B cell (primary cell): Measurements from ENCODE around the gene GALR3. TPM values are rescaled to one million over a fixed set of nuclear protein-coding genes. Genes with fewer than 3 reads are reported as not detected.
"Not testable (repeated sequence)": the region's sequence is repeated elsewhere in the genome, so short reads cannot be mapped to it uniquely, and the experiment has no call there.

ENCODE experiments used
- ATAC-seq: fragments of 200-7000 bp; cut with Tn5 transposase; one replicate; pipeline ENCODE4 v1.10.0; 2021; ENCODE audit warnings: low read depth, mild to moderate bottlenecking, moderate number of reproducible peaks, moderate library complexity
- CTCF ChIA-PET: fragments of 350-600 bp; sonication (Branson Sonifier 250); formaldehyde crosslinking; loops from one replicate; lab custom pipeline; 2021; ENCODE audit warnings: antibody characterized with exemption, inconsistent platforms; lab: Charles Lee
- POLR2A ChIA-PET: fragments of 350-600 bp; sonication (Branson Sonifier 250); formaldehyde crosslinking; loops from one replicate; lab custom pipeline; 2021; ENCODE audit warnings: antibody characterized with exemption; lab: Charles Lee
- DNase-seq: peaks from one replicate; pipeline ENCODE4 v3.0.0; 2013
- H2AFZ ChIP-seq: 2 replicates; pipeline ENCODE4 v1.6.1; 2012; ENCODE audit warnings: mild to moderate bottlenecking, low read depth, low read length; ENCODE audit not compliant: insufficient read depth, poor library complexity, severe bottlenecking
- H3K27ac ChIP-seq, 2 donors: 1 replicate in 1 of 2; 2 replicates in 1 of 2; pipeline ENCODE4 v1.5.1; 2012 to 2013; ENCODE audit warnings: low read length in 2 of 2, mild to moderate bottlenecking in 2 of 2, moderate library complexity in 1 of 2
- H3K27me3 ChIP-seq, 4 experiments: fragments of 200-600 bp in 1 of 4; sonication (generic) in 1 of 4; replicated peaks in 1 of 4; 1 replicate in 2 of 4; 2 replicates in 2 of 4; pipeline versions ENCODE4 v1.6.1 to v1.7.0; 2013 to 2016; ENCODE audit warnings: low read length in 3 of 4, mild to moderate bottlenecking in 2 of 4, mixed read lengths in 1 of 4, moderate library complexity in 1 of 4; ENCODE audit not compliant: insufficient read depth in 4 of 4, control insufficient read depth in 3 of 4; ENCODE audit errors: control extremely low read depth in 1 of 4
- H3K36me3 ChIP-seq, 2 experiments: replicated peaks in 1 of 2; 1 replicate in 1 of 2; 2 replicates in 1 of 2; pipeline versions ENCODE4 v1.6.1 to v1.7.1; 2013; ENCODE audit warnings: low read length in 1 of 2; ENCODE audit not compliant: insufficient read depth in 2 of 2, control insufficient read depth in 1 of 2; ENCODE audit errors: control extremely low read depth in 1 of 2, extremely low read depth in 1 of 2
- H3K4me1 ChIP-seq, 2 donors: fragments of 200-600 bp in 1 of 2; sonication (generic) in 1 of 2; 1 replicate in 1 of 2; 2 replicates in 1 of 2; pipeline versions ENCODE4 v1.5.1 to v1.6.1; 2013 to 2017; ENCODE audit warnings: low read length in 2 of 2; ENCODE audit not compliant: control insufficient read depth in 2 of 2, insufficient read depth in 2 of 2
- H3K4me2 ChIP-seq: replicated peaks from 2 replicates; pipeline ENCODE3; 2012; ENCODE audit warnings: mild to moderate bottlenecking, low read depth, low read length; ENCODE audit not compliant: poor library complexity, severe bottlenecking
- H3K4me3 ChIP-seq, 5 experiments: fragments of 200-600 bp in 1 of 5; sonication (generic) in 1 of 5; 1 replicate in 3 of 5; 2 replicates in 2 of 5; pipeline versions ENCODE4 v1.5.1 to v1.7.0; 2011 to 2016; ENCODE audit warnings: low read length in 4 of 5, mild to moderate bottlenecking in 4 of 5, low read depth in 2 of 5, control low read depth in 1 of 5, moderate library complexity in 1 of 5; ENCODE audit not compliant: insufficient read depth in 1 of 5; ENCODE audit errors: control extremely low read depth in 1 of 5, extremely low read depth in 1 of 5
- H3K79me2 ChIP-seq: fragments of 200-600 bp; sonication (generic); one replicate; pipeline ENCODE4 v1.6.0; 2016; ENCODE audit warnings: low read length; ENCODE audit not compliant: control insufficient read depth, insufficient read depth
- H3K9ac ChIP-seq: fragments of 200-600 bp; sonication (generic); 2 replicates; pipeline ENCODE4 v1.6.1; 2017; ENCODE audit warnings: mild to moderate bottlenecking, low read length, moderate library complexity
- H3K9me3 ChIP-seq, 3 donors: one replicate each; pipeline versions ENCODE4 v1.6.1 to v1.7.1; 2013; ENCODE audit warnings: low read length in 2 of 3; ENCODE audit not compliant: control insufficient read depth in 2 of 3, insufficient read depth in 1 of 3; ENCODE audit errors: control extremely low read depth in 1 of 3
- H4K20me1 ChIP-seq: 2 replicates; pipeline ENCODE4 v1.6.0; 2012; ENCODE audit warnings: mild to moderate bottlenecking, low read length; ENCODE audit not compliant: insufficient read depth, control insufficient read depth, poor library complexity, severe bottlenecking
- H3K27ac Mint-ChIP-seq: one replicate; pipeline ENCODE4 v1.8.0; 2021; ENCODE audit warnings: mixed read lengths
- H3K27me3 Mint-ChIP-seq: one replicate; pipeline ENCODE4 v1.8.0; 2021; ENCODE audit warnings: mixed read lengths
- H3K4me1 Mint-ChIP-seq: one replicate; pipeline ENCODE4 v1.8.0; 2021; ENCODE audit warnings: mixed read lengths
- H3K4me3 Mint-ChIP-seq: one replicate; pipeline ENCODE4 v1.8.0; 2021; ENCODE audit warnings: mixed read lengths
- H3K9me3 Mint-ChIP-seq: one replicate; pipeline ENCODE4 v1.8.0; 2022; ENCODE audit warnings: mixed read lengths; ENCODE audit not compliant: insufficient read depth
- EZH2 ChIP-seq: IDR thresholded peaks from 2 replicates; pipeline ENCODE4 v1.6.1; 2012; ENCODE audit warnings: borderline replicate concordance, low read depth, mild to moderate bottlenecking, moderate library complexity, low read length; ENCODE audit not compliant: insufficient read depth, poor library complexity, severe bottlenecking
- WGBS: methylation state at CpG from one replicate; pipeline ENCODE4 v1.1.5; 2013; ENCODE audit warnings: missing lambda C conversion rate; ENCODE audit not compliant: insufficient coverage; 5-methylcytosine and 5-hydroxymethylcytosine counted together
- intact Hi-C: fragments of 100-400 bp; cut with micrococcal nuclease; formaldehyde crosslinking; loops from one replicate; pipeline ENCODE4 v1.10.0; 2022
- polyA plus RNA-seq: library from polyadenylated mRNA; depleted of rRNA; stranded (reverse); fragments of >200 nt; gene quantifications from 2 replicates; pipeline ENCODE4 v1.2.3, GENCODE V29; 2012
- total RNA-seq, 2 donors: library from RNA; stranded (reverse); fragments of 120-200 nt in 1 of 2; gene quantifications; 1 replicate in 1 of 2; 2 replicates in 1 of 2; pipeline versions ENCODE4 v1.2.3 to v1.2.4, GENCODE V29; 2013 to 2022
- TF ChIP-seq, protein P1 (sequence below): fragments of 200-600 bp; IDR thresholded peaks from one replicate; pipeline ENCODE4 v1.8.0; 2022; ENCODE audit warnings: antibody characterized with exemption, mild to moderate bottlenecking

Gene GALR3
- total and polyA plus RNA-seq, 2 donors (not counting 1 experiment from before 2014, with no cell fraction given), result not detected

DNA sequence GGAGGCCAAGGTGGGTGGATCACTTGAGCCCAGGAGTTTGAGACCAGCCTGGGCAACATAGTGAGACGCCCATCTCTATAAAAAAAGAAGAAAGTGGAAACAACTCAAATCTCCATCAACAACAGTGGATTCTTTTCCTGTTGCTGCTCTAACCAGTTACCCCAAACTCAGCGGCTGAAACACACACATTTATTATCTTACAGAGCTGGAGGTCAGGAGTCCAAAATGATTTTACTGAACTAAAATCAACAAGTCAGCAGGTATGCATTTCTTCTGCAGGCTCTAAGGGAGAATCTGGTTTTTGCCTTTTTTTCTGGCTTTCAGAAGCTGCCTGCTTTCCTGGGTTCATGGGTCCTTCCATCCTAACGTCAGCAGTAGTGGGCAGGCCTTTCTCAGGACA, 27.1 kb upstream of the GALR3 start:
- H2AFZ ChIP-seq, result no peak overlapping the region
- no peak for ATAC-seq
- no peaks in the 10 kb centered on the region for H3K36me3 ChIP-seq
- ChIA-PET CTCF (no interaction called here), POLR2A (interaction anchor here (0.6 kb wide), 1 partner anchor 950 kb away, joined by 7 read pairs; no protein-coding TSS in a partner anchor)
- H3K4me3 ChIP-seq, result no peak overlapping the region
- H3K79me2 ChIP-seq, result no peaks in the 10 kb centered on the region
- Mint-ChIP-seq H3K4me1 (peaks cover 7% of the 10 kb centered on the region), H3K4me3 (no peak overlapping the region), H3K27ac (no peak overlapping the region), H3K27me3 (peaks cover 9% of the 10 kb centered on the region), H3K9me3 (no peaks in the 10 kb centered on the region)
- H3K9ac ChIP-seq, result no peak overlapping the region
- 87% methylated on average over 3 of the region's 3 CpGs for WGBS
- H3K27ac ChIP-seq, result no peak overlapping the region
- H3K9me3 ChIP-seq, result no peaks in the 10 kb centered on the region
- no peaks in the 10 kb centered on the region for H3K4me1 ChIP-seq
- no peak for DNase-seq
- peaks cover 0 to 3% (median 0%) of the 10 kb centered on the region in 4 experiments for H3K27me3 ChIP-seq
- TF ChIP-seq, protein P1, sequence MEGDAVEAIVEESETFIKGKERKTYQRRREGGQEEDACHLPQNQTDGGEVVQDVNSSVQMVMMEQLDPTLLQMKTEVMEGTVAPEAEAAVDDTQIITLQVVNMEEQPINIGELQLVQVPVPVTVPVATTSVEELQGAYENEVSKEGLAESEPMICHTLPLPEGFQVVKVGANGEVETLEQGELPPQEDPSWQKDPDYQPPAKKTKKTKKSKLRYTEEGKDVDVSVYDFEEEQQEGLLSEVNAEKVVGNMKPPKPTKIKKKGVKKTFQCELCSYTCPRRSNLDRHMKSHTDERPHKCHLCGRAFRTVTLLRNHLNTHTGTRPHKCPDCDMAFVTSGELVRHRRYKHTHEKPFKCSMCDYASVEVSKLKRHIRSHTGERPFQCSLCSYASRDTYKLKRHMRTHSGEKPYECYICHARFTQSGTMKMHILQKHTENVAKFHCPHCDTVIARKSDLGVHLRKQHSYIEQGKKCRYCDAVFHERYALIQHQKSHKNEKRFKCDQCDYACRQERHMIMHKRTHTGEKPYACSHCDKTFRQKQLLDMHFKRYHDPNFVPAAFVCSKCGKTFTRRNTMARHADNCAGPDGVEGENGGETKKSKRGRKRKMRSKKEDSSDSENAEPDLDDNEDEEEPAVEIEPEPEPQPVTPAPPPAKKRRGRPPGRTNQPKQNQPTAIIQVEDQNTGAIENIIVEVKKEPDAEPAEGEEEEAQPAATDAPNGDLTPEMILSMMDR, result no peak
- no peak for TF ChIP-seq EZH2
- no peaks in the 10 kb centered on the region for H4K20me1 ChIP-seq
- H3K4me2 ChIP-seq, result no peak overlapping the region
- intact Hi-C loops, result no loop called here

DNA sequence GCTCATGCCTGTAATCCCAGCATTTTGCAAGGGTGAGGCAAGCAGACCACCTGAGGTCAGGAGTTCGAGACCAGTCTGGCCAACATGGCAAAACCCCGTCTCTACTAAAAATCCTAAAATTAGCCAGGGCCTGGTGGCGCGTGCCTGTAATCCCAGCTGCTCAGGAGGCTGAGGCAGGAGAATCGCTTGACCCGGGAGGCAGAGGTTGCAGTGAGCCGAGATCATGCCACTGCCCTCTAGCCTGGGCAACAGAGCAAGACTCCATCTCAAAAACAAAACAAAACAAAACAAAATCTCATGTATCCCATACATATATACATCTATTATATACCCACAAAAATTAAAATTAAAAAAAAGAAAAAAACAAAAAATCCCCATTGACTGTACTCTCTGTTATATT, 25.9 kb upstream of the GALR3 start:
- peaks cover 13% of the 10 kb centered on the region for H3K27me3 Mint-ChIP-seq
- H3K4me1 Mint-ChIP-seq, H3K9me3 ChIP-seq, H2AFZ ChIP-seq, H3K4me3 ChIP-seq, H3K9ac ChIP-seq, H3K4me1 ChIP-seq, H3K4me3 Mint-ChIP-seq, H3K27ac Mint-ChIP-seq, POLR2A ChIA-PET, H3K79me2 ChIP-seq, intact Hi-C loops, H3K36me3 ChIP-seq, H3K9me3 Mint-ChIP-seq, ATAC-seq, H3K27ac ChIP-seq, H4K20me1 ChIP-seq, DNase-seq, H3K4me2 ChIP-seq: not testable (repeated sequence)
- CTCF ChIA-PET, result interaction anchor here (0.7 kb wide), 1 partner anchor 159 kb away, joined by 3 read pairs; no protein-coding TSS in a partner anchor
- peaks cover 0 to 13% (median 5%) of the 10 kb centered on the region in 4 experiments for H3K27me3 ChIP-seq
- 100% methylated on average over 3 of the region's 7 CpGs for WGBS
